Measurements from ENCODE around the gene RPL6.
A peak's percentile ranks its signal among the peaks of the same experiment; 100 is the strongest.
"Not testable (repeated sequence)": the region's sequence is repeated elsewhere in the genome, so short reads cannot be mapped to it uniquely, and the experiment has no call there.

Gene RPL6

GRCh38 chr12:112419297-112420133 lies 10.1 kb upstream of the RPL6 start:
- peak; percentile 30 for DNase-seq

- DNase-seq, result peak; percentile 91
Observed at GRCh38 chr12:112418608-112419296, 9.3 kb upstream of the RPL6 start, which contains the start of gene PTPN11. TSS of gene PTPN11 (plus strand) at chr12:112418947. CDS start at chr12:112419112, 165 bp downstream.

- DNase-seq, result no peak
Observed at GRCh38 chr12:112418273-112418607, 8.8 kb upstream of the RPL6 start.

- not testable (repeated sequence) for DNase-seq
Observed at GRCh38 chr12:112415457-112415856, 6.1 kb upstream of the RPL6 start.

GRCh38 chr12:112413855-112414625 lies 4.6 kb upstream of the RPL6 start:
- no peak for DNase-seq

GRCh38 chr12:112409906-112410244 lies 470 bp upstream of the RPL6 start:
- DNase-seq, result no peak

- DNase-seq, result peak; percentile 30
Observed at GRCh38 chr12:112408621-112409020, 784 bp downstream of the RPL6 start.

- DNase-seq, result not testable (repeated sequence)
Observed at GRCh38 chr12:112407683-112408082, 1.7 kb downstream of the RPL6 start.

GRCh38 chr12:112406519-112407488 lies 2.6 kb downstream of the RPL6 start:
- DNase-seq, result no peak

GRCh38 chr12:112401903-112402498 lies 7.4 kb downstream of the RPL6 start:
- no peak for DNase-seq

- no peak for DNase-seq
Observed at GRCh38 chr12:112401054-112401453, 8.4 kb downstream of the RPL6 start.

- no peak for DNase-seq
Observed at GRCh38 chr12:112393328-112393727, 16.1 kb downstream of the RPL6 start.

- DNase-seq, result not testable (repeated sequence)
Observed at GRCh38 chr12:112389922-112390654, 19.3 kb downstream of the RPL6 start.

- no peak for DNase-seq
Observed at GRCh38 chr12:112389228-112389627, 20.2 kb downstream of the RPL6 start.

- no peak for DNase-seq
Observed at GRCh38 chr12:112386726-112387125, 22.7 kb downstream of the RPL6 start.

- DNase-seq, result no peak
Observed at GRCh38 chr12:112382866-112383265, 26.5 kb downstream of the RPL6 start.

- DNase-seq, result peak; percentile 95
Observed at GRCh38 chr12:112381883-112382796, 27.3 kb downstream of the RPL6 start, which contains the start of gene HECTD4. TSS of gene HECTD4 (minus strand) at chr12:112382431. CDS start at chr12:112382128, 303 bp downstream.

- peak; percentile 15 for DNase-seq
Observed at GRCh38 chr12:112381406-112381882, 28.0 kb downstream of the RPL6 start.

GRCh38 chr12:112380663-112381405 lies 28.6 kb downstream of the RPL6 start:
- no peak for DNase-seq

Measured in stimulated activated CD4-positive, alpha-beta T cell treated with anti-CD3 and anti-CD28 coated beads, Interleukin-4, amount 100 ng/mL, for 24 hours (primary cell).